NCI-H446 treated with DMSO at 0.1 percent for 48 hours (cell line): ENCODE data around the gene EDNRB.
"Not testable (repeated sequence)": the region's sequence is repeated elsewhere in the genome, so short reads cannot be mapped to it uniquely, and the experiment has no call there.

Experiments used
- DNase-seq: peaks from one replicate; lab custom pipeline; 2025; lab: John Stamatoyannopoulos, UW

EDNRB gene

GRCh38 chr13:77896977-77897376 is 21.7 kb downstream of the EDNRB start:
- DNase-seq, result no peak

GRCh38 chr13:77896536-77896935 is 22.1 kb downstream of the EDNRB start:
- no peak for DNase-seq

- no peak for DNase-seq
These were observed 23.9 kb downstream of the EDNRB start for GRCh38 chr13:77894743-77895142.

- no peak for DNase-seq
These were observed 25.6 kb downstream of the EDNRB start for GRCh38 chr13:77893066-77893465.

- no peak for DNase-seq
These were observed 26.1 kb downstream of the EDNRB start for GRCh38 chr13:77892491-77892890.

- DNase-seq, result no peak
These were observed 27.1 kb downstream of the EDNRB start for GRCh38 chr13:77891486-77891885.

- DNase-seq, result no peak
These were observed 27.6 kb downstream of the EDNRB start for GRCh38 chr13:77891041-77891440.

- no peak for DNase-seq
These were observed 35.3 kb downstream of the EDNRB start for GRCh38 chr13:77883328-77883727.

GRCh38 chr13:77878190-77878589 is 40.4 kb downstream of the EDNRB start:
- no peak for DNase-seq

- no peak for DNase-seq
These were observed 42.5 kb downstream of the EDNRB start for GRCh38 chr13:77876176-77876575.

- DNase-seq, result no peak
These were observed 44.2 kb downstream of the EDNRB start for GRCh38 chr13:77874406-77874805.

GRCh38 chr13:77872995-77873394 is 45.6 kb downstream of the EDNRB start:
- no peak for DNase-seq

GRCh38 chr13:77871596-77871995 is 47.0 kb downstream of the EDNRB start:
- DNase-seq, result no peak

- no peak for DNase-seq
These were observed 49.9 kb downstream of the EDNRB start for GRCh38 chr13:77868717-77869116.

GRCh38 chr13:77866971-77867370 is 51.7 kb downstream of the EDNRB start:
- DNase-seq, result no peak

- no peak for DNase-seq
These were observed 53.0 kb downstream of the EDNRB start for GRCh38 chr13:77865622-77866021.

GRCh38 chr13:77863144-77863543 is 55.5 kb downstream of the EDNRB start:
- DNase-seq, result no peak

- no peak for DNase-seq
These were observed 56.9 kb downstream of the EDNRB start for GRCh38 chr13:77861741-77862140.

- no peak for DNase-seq
These were observed 58.1 kb downstream of the EDNRB start for GRCh38 chr13:77860507-77860981.

GRCh38 chr13:77859450-77859849 is 59.2 kb downstream of the EDNRB start:
- no peak for DNase-seq

- DNase-seq, result no peak
These were observed 61.0 kb downstream of the EDNRB start for GRCh38 chr13:77857531-77858209.

GRCh38 chr13:77853703-77854102 is 64.9 kb downstream of the EDNRB start:
- no peak for DNase-seq

- not testable (repeated sequence) for DNase-seq
These were observed 70.6 kb downstream of the EDNRB start for GRCh38 chr13:77848050-77848449.

GRCh38 chr13:77846173-77846572 is 72.5 kb downstream of the EDNRB start:
- no peak for DNase-seq
